Measurements from ENCODE around the gene HIRA. TPM values are rescaled to one million over a fixed set of nuclear protein-coding genes. Genes with fewer than 3 reads are reported as not detected.

Gene HIRA
- total RNA-seq, 2 experiments from 2014 or later: 31.2 to 55.7 TPM

GRCh38 chr22:19461506-19461905 lies 30.0 kb upstream of the HIRA start:
- Histone ChIP-seq H3K9me2 (ENCODE audit: insufficient read depth, low read length) (no peaks in the 10 kb centered on the region), H3K9me3 (ENCODE audit: low read length) (no peaks in the 10 kb centered on the region), H2AFZ (ENCODE audit: low read length) (no peak overlapping the region), H3K79me2 (ENCODE audit: insufficient read depth, low read depth, low read length) (no peaks in the 10 kb centered on the region), H3K27ac (ENCODE audit: low read depth, low read length, poor library complexity, severe bottlenecking) (no peak overlapping the region), H4K20me1 (ENCODE audit: insufficient read depth, low read length) (no peaks in the 10 kb centered on the region), H3K4me1 (ENCODE audit: insufficient read depth, low read length, poor library complexity, severe bottlenecking) (no peaks in the 10 kb centered on the region), H3K36me3 (ENCODE audit: insufficient read depth, low read length) (peaks cover 96% of the 10 kb centered on the region), H3K4me2 (ENCODE audit: low read length) (no peak overlapping the region), H3K4me3 (ENCODE audit: low read depth, low read length, poor library complexity, severe bottlenecking) (no peak overlapping the region)
- intact Hi-C loops (cut with micrococcal nuclease; ENCODE audit: unreplicated experiment): loop anchor here (10.0 kb wide), 1 partner anchor 117 kb away; no protein-coding TSS in a partner anchor
- no peak for TF ChIP-seq EZH2phosphoT487 (IDR thresholded peaks at IDR 0.05; ENCODE audit: borderline replicate concordance, low read depth, low read length)
- TF ChIP-seq CTCF (conservative IDR thresholded peaks at IDR 0.05; ENCODE audit: low read length): no peak
- DNase-seq (ENCODE audit: low spot score): no peak
- POLR2A ChIA-PET: interaction anchor here (0.5 kb wide), 1 partner anchor 135 kb away, joined by 5 read pairs; no protein-coding TSS in a partner anchor
- CTCF ChIA-PET (ENCODE audit: unreplicated experiment): no interaction called here
- BruUV-seq (replicated peaks): no TSS peak

GRCh38 chr22:19460036-19460435 lies 28.5 kb upstream of the HIRA start:
- Histone ChIP-seq H4K20me1 (ENCODE audit: insufficient read depth, low read length) (no peaks in the 10 kb centered on the region), H2AFZ (ENCODE audit: low read length) (no peak overlapping the region), H3K9me3 (ENCODE audit: low read length) (no peaks in the 10 kb centered on the region), H3K36me3 (ENCODE audit: insufficient read depth, low read length) (peaks cover 96% of the 10 kb centered on the region), H3K27ac (ENCODE audit: low read depth, low read length, poor library complexity, severe bottlenecking) (no peak overlapping the region), H3K79me2 (ENCODE audit: insufficient read depth, low read depth, low read length) (no peaks in the 10 kb centered on the region), H3K9me2 (ENCODE audit: insufficient read depth, low read length) (no peaks in the 10 kb centered on the region), H3K4me1 (ENCODE audit: insufficient read depth, low read length, poor library complexity, severe bottlenecking) (no peaks in the 10 kb centered on the region), H3K4me3 (ENCODE audit: low read depth, low read length, poor library complexity, severe bottlenecking) (no peak overlapping the region), H3K4me2 (ENCODE audit: low read length) (no peak overlapping the region)
- POLR2A ChIA-PET: interaction anchor here (0.7 kb wide), 1 partner anchor 91 kb away, joined by 5 read pairs; no protein-coding TSS in a partner anchor
- intact Hi-C loops (cut with micrococcal nuclease; ENCODE audit: unreplicated experiment): loop anchor here (10.0 kb wide), 1 partner anchor 115 kb away; no protein-coding TSS in a partner anchor
- BruUV-seq (replicated peaks): no TSS peak
- no peak for DNase-seq (ENCODE audit: low spot score)
- TF ChIP-seq EZH2phosphoT487 (IDR thresholded peaks at IDR 0.05; ENCODE audit: borderline replicate concordance, low read depth, low read length) (no peak), CTCF (conservative IDR thresholded peaks at IDR 0.05; ENCODE audit: low read length) (no peak)
- CTCF ChIA-PET (ENCODE audit: unreplicated experiment): no interaction called here

GRCh38 chr22:19457828-19458428 lies 26.4 kb upstream of the HIRA start:
- H4K20me1 ChIP-seq (ENCODE audit: insufficient read depth, low read length): no peaks in the 10 kb centered on the region
- TF ChIP-seq CTCF (conservative IDR thresholded peaks at IDR 0.05; ENCODE audit: low read length) (no peak), EZH2phosphoT487 (IDR thresholded peaks at IDR 0.05; ENCODE audit: borderline replicate concordance, low read depth, low read length) (no peak)
- no peaks in the 10 kb centered on the region for H3K79me2 ChIP-seq (ENCODE audit: insufficient read depth, low read depth, low read length)
- DNase-seq (ENCODE audit: low spot score): no peak
- no TSS peak for BruUV-seq (replicated peaks)
- H2AFZ ChIP-seq (ENCODE audit: low read length): no peak overlapping the region
- H3K4me3 ChIP-seq (ENCODE audit: low read depth, low read length, poor library complexity, severe bottlenecking): no peak overlapping the region
- no peaks in the 10 kb centered on the region for H3K9me3 ChIP-seq (ENCODE audit: low read length)
- POLR2A ChIA-PET: no interaction called here
- no peak overlapping the region for H3K27ac ChIP-seq (ENCODE audit: low read depth, low read length, poor library complexity, severe bottlenecking)
- H3K4me2 ChIP-seq (ENCODE audit: low read length): no peak overlapping the region
- intact Hi-C loops (cut with micrococcal nuclease; ENCODE audit: unreplicated experiment): no loop called here
- CTCF ChIA-PET (ENCODE audit: unreplicated experiment): no interaction called here
- H3K4me1 ChIP-seq (ENCODE audit: insufficient read depth, low read length, poor library complexity, severe bottlenecking): no peaks in the 10 kb centered on the region
- peaks cover 97% of the 10 kb centered on the region for H3K36me3 ChIP-seq (ENCODE audit: insufficient read depth, low read length)
- H3K9me2 ChIP-seq (ENCODE audit: insufficient read depth, low read length): no peaks in the 10 kb centered on the region

Measured in OCI-LY7 (cell line).